IPS DF 6.9 (cell line): ENCODE data around the gene CUBN.

Source experiments
- DNase-seq: peaks from one replicate; pipeline ENCODE4 v3.0.0-alpha.2; 2013; ENCODE audit warnings: low read depth, low spot score
- H3K27ac ChIP-seq: one replicate; pipeline ENCODE4 v1.5.1; 2013; ENCODE audit warnings: low read length, control low read depth
- H3K27me3 ChIP-seq: 2 replicates; pipeline ENCODE4 v1.6.1; 2013; ENCODE audit warnings: mild to moderate bottlenecking, low read length; ENCODE audit not compliant: control insufficient read depth, insufficient read depth
- H3K36me3 ChIP-seq: 2 replicates; pipeline ENCODE4 v1.6.1; 2013; ENCODE audit warnings: low read length; ENCODE audit not compliant: control insufficient read depth, insufficient read depth
- H3K4me1 ChIP-seq: 2 replicates; pipeline ENCODE4 v1.6.1; 2013; ENCODE audit warnings: low read length; ENCODE audit not compliant: control insufficient read depth, insufficient read depth
- H3K4me3 ChIP-seq: 2 replicates; pipeline ENCODE4 v1.5.1; 2013; ENCODE audit warnings: mild to moderate bottlenecking, low read length
- H3K9me3 ChIP-seq: 2 replicates; pipeline ENCODE4 v1.6.1; 2013; ENCODE audit warnings: low read length, inconsistent platforms; ENCODE audit not compliant: control insufficient read depth, insufficient read depth
- WGBS: extraction: QIAGEN DNeasy Blood & Tissue Kit; methylation state at CpG from one replicate; pipeline ENCODE4 v1.1.7; 2013; ENCODE audit warnings: mixed read lengths, missing lambda C conversion rate; ENCODE audit not compliant: insufficient read length, insufficient coverage; 5-methylcytosine and 5-hydroxymethylcytosine counted together

Gene CUBN

DNA sequence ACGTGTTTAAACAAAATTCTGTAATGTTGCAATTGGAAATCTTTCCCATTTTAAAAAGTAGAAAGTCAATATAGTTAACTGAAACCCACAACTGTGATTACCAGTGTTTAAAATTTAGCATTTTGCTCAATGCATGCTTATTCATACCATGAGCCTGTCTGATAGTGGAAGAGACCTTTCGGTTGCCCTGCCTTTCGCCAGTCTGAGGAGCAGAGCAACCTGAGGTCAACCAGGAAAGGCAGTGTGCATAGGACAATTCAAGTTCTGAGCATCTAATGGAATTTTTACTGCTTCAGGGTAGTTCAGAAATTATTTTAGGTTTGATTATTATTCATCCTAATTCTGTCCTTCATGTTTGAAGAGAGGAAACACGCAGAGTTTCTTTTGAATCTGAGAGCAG lies 100.8 kb downstream of the CUBN start:
- no peaks in the 10 kb centered on the region for H3K27me3 ChIP-seq
- no peaks in the 10 kb centered on the region for H3K9me3 ChIP-seq
- H3K27ac ChIP-seq, result no peak overlapping the region
- 0 out of 2 replicates have a peak, but pooled peaks cover 2% of the 10 kb centered on the region for H3K4me1 ChIP-seq
- no peak overlapping the region for H3K4me3 ChIP-seq
- no peak for DNase-seq
- WGBS, result no CpG with 5 or more reads among the region's 4 CpGs
- H3K36me3 ChIP-seq, result no peaks in the 10 kb centered on the region

DNA sequence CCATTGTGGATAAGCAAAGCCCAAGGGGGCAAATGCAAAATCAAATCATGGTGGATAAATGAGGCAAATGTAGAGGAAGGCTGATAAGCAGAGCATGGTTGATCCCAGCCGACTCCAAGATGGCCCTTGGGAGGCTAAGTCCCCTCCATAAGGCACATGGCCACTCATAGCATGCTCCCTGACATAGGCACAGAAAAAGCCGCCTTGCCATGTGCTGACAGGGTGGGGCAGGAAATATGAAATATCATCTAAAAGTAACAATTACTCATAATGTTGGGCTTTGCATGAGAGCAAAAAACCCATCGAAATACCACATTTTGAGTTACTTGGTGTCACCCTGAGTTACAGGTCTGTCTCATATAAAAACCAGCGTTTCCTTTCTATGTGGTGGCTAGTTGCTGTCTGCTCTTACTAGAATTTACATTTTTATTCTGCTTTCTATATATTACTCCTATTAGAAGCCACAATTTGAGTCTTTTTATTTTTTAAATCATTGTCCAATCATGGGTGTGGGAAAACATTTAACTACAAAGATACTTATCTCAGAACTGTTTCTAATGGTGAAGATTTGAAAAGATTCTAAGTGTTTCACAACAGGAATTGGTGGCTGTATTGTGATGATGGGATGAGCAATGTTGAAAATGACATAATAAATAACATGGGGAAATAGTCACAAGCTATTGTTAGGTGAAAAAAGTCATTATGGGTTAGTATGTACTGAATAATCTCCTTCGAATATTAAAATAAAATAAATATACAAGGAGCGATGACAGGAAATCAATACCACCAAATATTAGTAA lies 102.7 kb downstream of the CUBN start:
- Histone ChIP-seq H3K4me3 (no peak overlapping the region), H3K27ac (no peak overlapping the region), H3K27me3 (no peaks in the 10 kb centered on the region), H3K36me3 (no peaks in the 10 kb centered on the region), H3K9me3 (no peaks in the 10 kb centered on the region), H3K4me1 (peaks cover 5% of the 10 kb centered on the region; the same call in 1 of the 2 replicates)
- WGBS, result no CpG with 5 or more reads among the region's 6 CpGs
- DNase-seq, result no peak

DNA sequence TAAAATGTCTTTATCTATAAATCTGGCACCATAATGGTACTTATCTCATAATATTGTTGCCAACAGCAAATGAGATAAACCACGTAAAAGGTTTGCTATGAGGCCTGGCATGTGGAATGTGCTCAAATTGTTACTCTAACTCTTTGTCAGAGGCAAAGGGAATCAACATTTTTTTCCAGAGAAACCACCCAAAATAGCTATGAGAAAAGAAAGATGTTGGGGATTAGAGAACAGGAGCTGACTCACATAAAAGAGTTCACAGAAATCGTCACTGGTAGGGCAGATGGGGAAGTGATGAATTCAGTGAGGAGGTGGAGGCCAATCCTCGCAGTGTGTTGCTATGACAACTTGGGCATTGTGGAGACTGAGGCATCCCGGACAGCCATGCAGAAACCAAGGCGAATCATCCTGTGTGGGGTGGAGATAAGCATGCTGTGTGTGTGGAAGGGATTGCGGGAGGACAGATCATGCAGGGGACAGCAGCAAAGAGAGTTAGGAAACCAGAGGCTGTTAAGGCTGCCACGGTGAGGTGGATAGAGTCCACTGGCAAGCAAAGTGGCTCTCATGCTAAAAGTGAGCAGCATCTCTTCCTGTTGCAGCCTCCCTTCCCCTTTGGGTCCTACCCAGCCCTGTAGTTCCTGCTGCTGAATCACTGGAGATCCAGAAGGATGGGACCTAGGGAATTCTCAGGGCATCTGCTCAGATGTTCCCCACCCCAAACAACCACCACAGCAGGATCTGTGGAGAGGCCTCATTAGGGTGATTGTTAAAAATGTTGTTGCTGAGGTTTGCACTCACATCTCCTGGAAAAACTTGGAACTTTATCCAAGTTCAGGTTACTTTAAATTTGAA lies 103.9 kb downstream of the CUBN start:
- no peak for DNase-seq
- H3K9me3 ChIP-seq, result no peaks in the 10 kb centered on the region
- H3K4me1 ChIP-seq, result peaks cover 7% of the 10 kb centered on the region; the same call in 1 of the 2 replicates
- no peaks in the 10 kb centered on the region for H3K36me3 ChIP-seq
- no peak overlapping the region for H3K27ac ChIP-seq
- no peak overlapping the region for H3K4me3 ChIP-seq
- no peaks in the 10 kb centered on the region for H3K27me3 ChIP-seq
- WGBS, result no CpG with 5 or more reads among the region's 7 CpGs

DNA sequence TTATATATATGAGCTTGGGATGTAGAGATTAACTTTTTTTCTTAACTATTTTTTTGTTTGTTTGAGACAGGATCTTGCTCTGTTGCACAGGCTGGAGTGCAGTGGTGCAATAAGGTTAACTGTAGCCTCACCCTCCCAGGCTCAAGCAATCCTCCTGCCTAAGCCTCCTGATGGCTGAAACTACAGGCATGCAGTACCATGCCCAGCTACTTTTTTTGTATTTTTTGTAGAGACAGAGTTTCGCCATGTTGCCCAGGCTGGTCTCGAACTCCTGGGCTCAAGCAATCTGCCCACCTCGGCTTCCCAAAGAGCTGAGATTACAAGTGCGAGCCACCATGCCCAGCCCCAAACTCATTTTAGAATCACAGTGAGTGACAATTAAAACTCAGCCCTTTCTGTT lies 105.2 kb downstream of the CUBN start:
- Histone ChIP-seq H3K27ac (no peak overlapping the region), H3K9me3 (no peaks in the 10 kb centered on the region), H3K4me1 (peaks cover 7% of the 10 kb centered on the region; the same call in 1 of the 2 replicates), H3K4me3 (no peak overlapping the region), H3K27me3 (no peaks in the 10 kb centered on the region), H3K36me3 (no peaks in the 10 kb centered on the region)
- no CpG with 5 or more reads among the region's 4 CpGs for WGBS
- DNase-seq, result no peak

DNA sequence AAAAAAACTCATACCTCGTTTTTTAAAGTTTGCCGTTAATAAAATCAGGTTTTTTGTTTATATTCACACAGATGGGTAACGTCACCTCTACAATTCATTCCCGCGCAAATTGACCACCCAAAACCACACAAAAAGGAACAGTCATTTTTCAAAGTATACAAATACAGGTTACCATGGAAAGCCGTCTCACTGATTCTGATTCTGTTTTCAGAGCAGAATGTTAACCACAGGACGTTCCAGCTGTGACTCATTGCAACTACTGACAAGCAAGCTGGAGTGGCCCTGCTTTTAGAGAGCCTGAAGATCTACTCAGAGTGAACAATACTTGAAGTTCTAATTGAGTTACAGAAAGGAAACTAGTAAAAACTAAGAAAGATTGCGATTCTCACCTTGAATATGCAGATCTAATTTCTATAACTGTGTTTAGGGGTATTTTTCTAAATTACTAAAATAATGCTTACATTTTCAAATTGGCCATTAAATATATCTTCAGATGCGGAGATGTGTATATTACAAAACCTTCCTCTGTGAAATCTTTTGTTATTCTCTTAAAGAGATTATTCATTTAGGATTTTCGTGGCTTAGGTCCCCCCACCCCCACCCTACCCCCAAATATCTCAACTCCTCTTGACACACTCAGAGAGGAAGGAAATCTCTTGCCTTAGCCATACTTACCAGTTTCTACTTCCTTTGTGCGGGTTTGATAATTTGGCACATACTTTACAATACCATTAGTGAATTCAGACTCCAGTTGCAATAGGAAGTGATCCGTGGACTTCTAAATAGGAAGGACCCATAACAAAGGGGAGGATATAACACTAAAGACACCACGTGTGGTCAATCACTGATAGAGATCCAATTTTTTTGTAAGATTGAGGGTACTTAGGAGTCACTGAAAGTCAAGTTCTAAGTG lies 106.0 kb downstream of the CUBN start:
- no peak overlapping the region for H3K27ac ChIP-seq
- H3K4me3 ChIP-seq, result no peak overlapping the region
- peaks cover 7% of the 10 kb centered on the region; the same call in 1 of the 2 replicates for H3K4me1 ChIP-seq
- no peaks in the 10 kb centered on the region for H3K9me3 ChIP-seq
- no CpG with 5 or more reads among the region's 13 CpGs for WGBS
- no peak for DNase-seq
- H3K36me3 ChIP-seq, result no peaks in the 10 kb centered on the region
- no peaks in the 10 kb centered on the region for H3K27me3 ChIP-seq

DNA sequence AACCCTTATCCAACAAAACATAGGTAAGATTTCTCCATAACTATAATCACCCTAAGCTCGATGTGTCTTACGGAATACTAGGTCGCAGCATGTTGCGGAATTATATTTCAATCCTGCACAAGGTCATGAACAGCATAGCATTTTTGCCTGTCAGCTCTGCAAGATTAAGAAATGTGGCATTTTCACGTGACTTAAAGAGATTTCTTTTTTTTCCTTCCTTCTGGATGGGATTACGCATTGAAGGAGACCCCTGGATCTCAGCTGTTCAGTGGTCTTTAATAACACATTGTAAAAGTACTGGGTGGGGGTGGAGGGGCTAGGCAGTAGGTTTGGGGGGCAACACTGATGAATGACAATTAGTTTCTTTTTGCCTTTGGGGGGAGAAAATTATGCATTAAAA lies 106.7 kb downstream of the CUBN start:
- Histone ChIP-seq H3K4me1 (peaks cover 7% of the 10 kb centered on the region; the same call in 1 of the 2 replicates), H3K9me3 (no peaks in the 10 kb centered on the region), H3K4me3 (no peak overlapping the region), H3K36me3 (no peaks in the 10 kb centered on the region), H3K27ac (no peak overlapping the region), H3K27me3 (no peaks in the 10 kb centered on the region)
- no CpG with 5 or more reads among the region's 6 CpGs for whole genome bisulfite sequencing
- DNase-seq, result no peak

DNA sequence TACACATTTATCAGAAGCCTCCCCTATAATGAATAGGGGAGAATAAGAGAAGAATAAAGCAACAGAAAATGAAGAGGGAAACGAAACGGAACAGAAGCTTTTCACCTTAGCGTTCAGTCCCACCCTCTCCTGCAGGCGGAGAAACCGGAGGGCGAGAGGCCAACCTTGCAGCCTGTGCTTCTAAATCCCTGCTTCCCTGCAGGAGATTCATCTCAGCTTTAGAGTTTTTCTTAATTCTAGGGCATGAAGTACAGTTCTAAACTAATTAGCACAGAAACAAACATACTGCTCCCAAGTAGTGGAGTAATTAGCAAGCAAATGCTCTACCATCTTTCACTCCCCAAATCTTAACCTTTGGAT lies 107.2 kb downstream of the CUBN start:
- Histone ChIP-seq H3K27ac (no peak overlapping the region), H3K9me3 (no peaks in the 10 kb centered on the region), H3K4me3 (no peak overlapping the region), H3K36me3 (no peaks in the 10 kb centered on the region), H3K27me3 (no peaks in the 10 kb centered on the region), H3K4me1 (peaks cover 7% of the 10 kb centered on the region; the same call in 1 of the 2 replicates)
- WGBS, result no CpG with 5 or more reads among the region's 6 CpGs
- no peak for DNase-seq

DNA sequence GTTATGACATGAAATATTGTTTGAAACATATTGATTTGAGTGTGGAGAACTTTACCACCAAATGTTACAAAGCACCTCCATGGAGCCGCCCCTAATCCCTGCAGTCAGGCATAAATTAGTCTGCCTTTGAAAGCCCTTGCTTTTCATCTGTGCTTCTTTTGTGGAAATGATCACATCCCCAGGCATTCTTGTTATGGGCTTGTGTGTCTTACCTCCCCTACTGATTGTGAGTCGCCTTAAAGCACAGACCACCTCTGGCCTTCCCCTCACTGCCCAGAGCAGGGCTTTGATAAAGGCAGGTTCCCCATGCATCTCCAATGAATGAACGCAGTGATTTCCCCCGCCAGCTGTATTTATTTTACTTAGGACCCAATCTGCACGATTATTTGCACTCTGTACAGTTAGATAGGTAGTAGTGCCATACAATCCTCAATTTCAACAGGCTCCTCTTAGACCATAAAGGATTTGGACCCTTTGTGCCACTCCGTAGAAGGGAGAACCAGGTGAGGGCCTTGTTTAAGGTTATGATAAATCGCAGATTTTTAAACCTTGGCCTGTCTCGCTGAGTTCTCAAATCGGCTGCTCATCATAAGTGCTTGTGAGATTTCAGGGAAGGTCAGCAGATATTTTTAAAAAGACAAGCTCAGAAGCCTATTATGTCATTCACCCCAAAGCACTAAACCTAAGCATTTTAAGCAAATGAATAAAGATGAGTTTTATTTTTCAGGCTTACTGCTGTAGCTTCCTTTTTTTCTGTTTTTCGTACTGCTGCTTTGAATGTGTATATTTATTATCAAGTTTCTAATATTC lies 107.8 kb downstream of the CUBN start:
- no CpG with 5 or more reads among the region's 10 CpGs for WGBS
- Histone ChIP-seq H3K36me3 (no peaks in the 10 kb centered on the region), H3K9me3 (no peaks in the 10 kb centered on the region), H3K4me1 (peaks cover 7% of the 10 kb centered on the region; the same call in 1 of the 2 replicates), H3K27me3 (no peaks in the 10 kb centered on the region), H3K4me3 (no peak overlapping the region), H3K27ac (no peak overlapping the region)
- DNase-seq, result no peak

DNA sequence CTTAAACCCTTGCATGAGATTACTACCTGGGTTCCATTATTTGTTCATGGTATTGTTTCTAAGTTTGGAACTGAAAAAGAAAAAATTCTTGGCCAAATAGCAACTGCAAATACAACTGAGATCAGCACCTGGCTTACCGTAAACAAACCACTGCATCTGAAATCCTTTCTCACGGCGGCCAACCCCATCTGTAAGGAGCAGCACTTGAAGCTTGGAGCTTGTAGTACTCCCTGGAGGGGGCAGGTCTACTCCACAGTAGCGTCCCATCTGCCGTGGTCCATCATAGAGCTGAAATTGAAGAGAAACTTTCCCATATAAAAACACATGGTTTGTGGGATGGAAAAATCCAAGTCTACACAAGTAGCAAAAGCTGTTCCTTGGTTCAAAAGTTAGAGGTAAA lies 109.9 kb downstream of the CUBN start:
- H3K27ac ChIP-seq, result no peak overlapping the region
- no CpG with 5 or more reads among the region's 5 CpGs for WGBS

More for the DNA sequence above, 109.9 kb downstream of the CUBN start:
- H3K9me3 ChIP-seq, result no peaks in the 10 kb centered on the region
- H3K36me3 ChIP-seq, result no peaks in the 10 kb centered on the region
- no peak for DNase-seq
- H3K27me3 ChIP-seq, result no peaks in the 10 kb centered on the region
- peaks cover 5% of the 10 kb centered on the region; the same call in 1 of the 2 replicates for H3K4me1 ChIP-seq
- H3K4me3 ChIP-seq, result no peak overlapping the region
